Naive thymus-derived CD8-positive, alpha-beta T cell (primary cell): ENCODE results near the gene USHBP1. TPM values are rescaled to one million over a fixed set of nuclear protein-coding genes. Genes with fewer than 3 reads are reported as not detected.

ENCODE experiments used
- ATAC-seq, 2 donors: fragments of 150-1000 bp; cut with Tn5 transposase in 1 of 2; sonication (Bioruptor Pico), chemical (Tn5 transposase) in 1 of 2; 1 replicate in 1 of 2; 2 replicates in 1 of 2; pipeline ENCODE4 v1.10.0; 2021; ENCODE audit warnings: mild to moderate bottlenecking in 2 of 2, moderate library complexity in 2 of 2
- POLR2A ChIA-PET: fragments of 350-600 bp; sonication (Branson Sonifier 250); formaldehyde crosslinking; loops from one replicate; lab custom pipeline; 2021; ENCODE audit warnings: antibody characterized with exemption; lab: Charles Lee
- DNase-seq, 10 donors: peaks; one replicate each; pipeline versions ENCODE4 v3.0.0 to v3.0.0-alpha.2; 2020 to 2022
- H3K27ac Mint-ChIP-seq, 10 donors: one replicate each; pipeline ENCODE4 v1.8.0; 2020 to 2022; ENCODE audit warnings: mild to moderate bottlenecking in 10 of 10, mixed read lengths in 10 of 10, moderate library complexity in 4 of 10, inconsistent platforms in 1 of 10
- H3K27me3 Mint-ChIP-seq, 5 donors: one replicate each; pipeline ENCODE4 v1.8.0; 2021 to 2022; ENCODE audit warnings: mixed read lengths in 5 of 5
- H3K36me3 Mint-ChIP-seq, 3 donors: one replicate each; pipeline ENCODE4 v1.8.0; 2020 to 2022; ENCODE audit warnings: mixed read lengths in 3 of 3, mild to moderate bottlenecking in 2 of 3, inconsistent platforms in 1 of 3
- H3K4me1 Mint-ChIP-seq, 4 donors: one replicate each; pipeline ENCODE4 v1.8.0; 2021 to 2022; ENCODE audit warnings: mixed read lengths in 4 of 4
- H3K4me3 Mint-ChIP-seq, 10 donors: one replicate each; pipeline ENCODE4 v1.8.0; 2020 to 2022; ENCODE audit warnings: mild to moderate bottlenecking in 10 of 10, mixed read lengths in 10 of 10, moderate library complexity in 6 of 10, inconsistent platforms in 1 of 10
- H3K9me3 Mint-ChIP-seq, 9 donors: one replicate each; pipeline ENCODE4 v1.8.0; 2020 to 2022; ENCODE audit warnings: mixed read lengths in 9 of 9, mild to moderate bottlenecking in 3 of 9, inconsistent platforms in 1 of 9, moderate library complexity in 1 of 9
- polyA plus RNA-seq, 3 donors: library from polyadenylated mRNA; unstranded; fragments of 300-500 nt; fragmentation: Illumina TruSeq; gene quantifications; one replicate each; pipeline ENCODE4 v1.2.3, GENCODE V29; 2021
- total RNA-seq, 8 experiments: library from RNA in 2 of 8; stranded (reverse) in 2 of 8; gene quantifications; one replicate each; pipeline ENCODE4 v1.2.3 and lab custom pipeline; 2021 to 2026

The USHBP1 gene
- total and polyA plus RNA-seq, 5 experiments from 2014 or later: not detected

DNA sequence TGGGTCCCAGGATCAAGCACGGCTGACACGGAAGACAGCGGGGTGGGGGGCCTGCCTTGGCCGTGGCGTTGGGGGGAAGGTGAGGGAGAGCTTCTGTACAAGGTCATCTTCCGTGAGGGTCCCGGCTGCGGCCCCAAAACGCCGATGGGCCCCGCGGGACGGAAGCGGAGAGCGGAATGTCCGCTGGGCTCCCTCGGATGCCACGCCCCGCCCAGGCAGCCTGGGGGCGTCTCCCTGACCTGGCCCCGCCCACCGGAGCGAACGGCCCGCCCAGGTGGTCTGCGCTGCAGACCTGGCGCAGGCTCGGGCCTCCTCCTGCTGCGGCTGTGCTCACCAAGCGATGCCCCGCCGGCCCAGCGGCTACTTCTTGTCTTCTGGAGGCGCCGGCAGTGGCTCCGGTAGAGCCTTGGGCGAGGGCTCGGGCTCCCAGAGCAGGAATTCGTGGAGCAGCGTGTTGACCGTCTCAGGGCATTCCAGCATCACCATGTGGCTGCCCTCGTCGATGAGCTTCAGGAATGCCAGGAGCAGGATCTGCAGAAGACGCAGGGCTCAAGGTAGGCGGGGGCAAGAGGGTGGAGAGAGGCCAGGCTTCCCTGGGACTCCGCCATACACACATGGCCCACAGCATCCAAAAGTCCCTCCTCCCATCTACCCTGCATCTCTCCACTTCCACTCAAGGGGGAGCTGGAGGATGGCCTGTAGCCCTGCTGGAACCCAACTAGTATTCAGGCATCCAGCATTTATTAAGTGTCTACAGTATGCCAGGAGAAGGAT is 27.9 kb upstream of the USHBP1 start:
- ATAC-seq: peak; percentile 95 to 97

DNA sequence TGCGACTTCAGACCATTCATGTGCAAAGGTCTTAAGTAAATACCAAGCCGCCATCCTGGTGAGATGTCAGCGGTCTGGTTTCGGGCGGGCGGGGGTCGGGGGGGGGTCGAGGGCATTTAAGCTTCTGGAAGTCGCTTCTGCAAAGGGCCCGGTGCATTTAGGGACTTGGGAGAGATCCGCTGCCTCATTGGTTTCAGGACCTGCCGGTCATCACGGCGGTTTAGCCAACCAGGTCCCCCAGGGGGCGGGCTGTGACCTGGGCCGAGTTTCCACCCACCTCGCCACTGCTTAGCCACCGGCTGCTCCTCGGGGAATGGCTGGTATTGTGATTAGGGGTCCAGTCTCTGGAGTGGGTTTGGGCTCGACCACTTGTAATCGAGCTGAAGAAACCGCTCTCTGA is 24.9 kb upstream of the USHBP1 start:
- no peaks in the 10 kb centered on the region for H3K36me3 Mint-ChIP-seq
- no peaks in the 10 kb centered on the region for H3K9me3 Mint-ChIP-seq
- ATAC-seq (no peak), DNase-seq (peak in 3 of 10 donors; percentile 17 to 54 (median 31))
- H3K27ac Mint-ChIP-seq: no peak overlapping the region
- H3K4me1 Mint-ChIP-seq: peaks cover 0 to 9% (median 5%) of the 10 kb centered on the region in 4 donors
- H3K27me3 Mint-ChIP-seq: peaks cover 0 to 2% (median 1%) of the 10 kb centered on the region in 5 donors
- POLR2A ChIA-PET: interaction anchor here (0.6 to 0.7 kb wide), 2 partner anchors 31 to 223 kb away, joined by 3 read pairs; no protein-coding TSS in a partner anchor
- H3K4me3 Mint-ChIP-seq: no peak overlapping the region

More for the DNA sequence above, 27.9 kb upstream of the USHBP1 start:
- Mint-ChIP-seq H3K4me3 (peak overlapping the region; percentile 87 to 94 (median 90)), H3K4me1 (peaks cover 0 to 13% (median 6%) of the 10 kb centered on the region in 4 donors), H3K27ac (peak overlapping the region in 9 of 10 donors; percentile 16 to 94 (median 80)), H3K9me3 (no peaks in the 10 kb centered on the region), H3K27me3 (peaks cover 0 to 1% (median under 1%) of the 10 kb centered on the region in 5 donors), H3K36me3 (peaks cover 0 to 8% (median 0%) of the 10 kb centered on the region in 3 donors)
- POLR2A ChIA-PET: interaction anchor here (0.6 to 2.2 kb wide), 13 partner anchors 10 to 512 kb away, joined by 3 to 21 read pairs (median 5); partner anchors contain the start of genes ABHD8, ANKLE1, BABAM1 and BST2
- peak; percentile 69 to 86 (median 79) for DNase-seq

DNA sequence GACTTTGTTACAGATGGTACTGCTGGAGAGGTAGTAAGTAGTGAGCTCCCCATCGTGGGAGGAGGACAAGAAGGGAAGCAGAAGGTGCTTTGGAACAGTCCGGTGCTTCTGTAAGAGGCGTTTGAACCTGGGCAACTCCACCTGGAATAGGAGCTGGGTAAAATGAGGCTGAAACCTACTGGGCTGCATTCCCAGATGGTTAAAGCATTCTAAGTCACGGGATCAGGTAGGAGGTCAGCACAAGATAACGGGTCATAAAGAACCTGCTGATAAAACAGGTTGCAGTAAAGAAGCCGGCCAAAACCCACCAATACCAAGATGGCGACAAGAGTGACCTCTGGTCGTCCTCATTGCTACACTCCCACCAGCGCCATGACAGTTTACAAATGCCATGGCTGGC is 22.2 kb upstream of the USHBP1 start:
- H3K4me3 Mint-ChIP-seq: no peak overlapping the region
- H3K9me3 Mint-ChIP-seq: no peaks in the 10 kb centered on the region
- H3K4me1 Mint-ChIP-seq: peaks cover 2 to 8% (median 5%) of the 10 kb centered on the region in 4 donors
- no peak for ATAC-seq
- POLR2A ChIA-PET: no interaction called here
- H3K27ac Mint-ChIP-seq: peak overlapping the region in 1 of 10 donors; percentile 73
- no peak for DNase-seq
- H3K36me3 Mint-ChIP-seq: no peaks in the 10 kb centered on the region
- H3K27me3 Mint-ChIP-seq: peaks cover 0 to 2% (median 1%) of the 10 kb centered on the region in 5 donors

DNA sequence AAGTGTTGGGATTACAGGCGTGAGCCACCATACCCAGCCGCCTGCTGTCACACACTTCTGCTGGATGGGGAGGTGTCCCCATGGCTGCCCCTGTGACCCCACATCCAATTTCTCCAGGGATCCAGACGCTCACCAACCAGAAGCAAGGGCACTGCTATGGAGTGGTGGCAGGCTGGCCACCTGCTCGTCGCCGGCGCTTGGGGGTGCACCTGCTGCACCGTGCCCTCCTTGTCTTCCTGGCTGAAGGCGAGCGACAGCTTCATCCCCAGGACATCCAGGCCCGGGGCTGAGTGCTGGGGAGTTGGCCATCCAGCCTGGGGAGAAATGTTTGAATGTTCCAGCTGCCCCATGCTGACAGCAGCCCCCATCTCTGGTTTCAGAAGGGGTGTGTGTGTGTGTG is 21.7 kb upstream of the USHBP1 start:
- no peaks in the 10 kb centered on the region for H3K36me3 Mint-ChIP-seq
- no peak overlapping the region for H3K4me3 Mint-ChIP-seq

DNA sequence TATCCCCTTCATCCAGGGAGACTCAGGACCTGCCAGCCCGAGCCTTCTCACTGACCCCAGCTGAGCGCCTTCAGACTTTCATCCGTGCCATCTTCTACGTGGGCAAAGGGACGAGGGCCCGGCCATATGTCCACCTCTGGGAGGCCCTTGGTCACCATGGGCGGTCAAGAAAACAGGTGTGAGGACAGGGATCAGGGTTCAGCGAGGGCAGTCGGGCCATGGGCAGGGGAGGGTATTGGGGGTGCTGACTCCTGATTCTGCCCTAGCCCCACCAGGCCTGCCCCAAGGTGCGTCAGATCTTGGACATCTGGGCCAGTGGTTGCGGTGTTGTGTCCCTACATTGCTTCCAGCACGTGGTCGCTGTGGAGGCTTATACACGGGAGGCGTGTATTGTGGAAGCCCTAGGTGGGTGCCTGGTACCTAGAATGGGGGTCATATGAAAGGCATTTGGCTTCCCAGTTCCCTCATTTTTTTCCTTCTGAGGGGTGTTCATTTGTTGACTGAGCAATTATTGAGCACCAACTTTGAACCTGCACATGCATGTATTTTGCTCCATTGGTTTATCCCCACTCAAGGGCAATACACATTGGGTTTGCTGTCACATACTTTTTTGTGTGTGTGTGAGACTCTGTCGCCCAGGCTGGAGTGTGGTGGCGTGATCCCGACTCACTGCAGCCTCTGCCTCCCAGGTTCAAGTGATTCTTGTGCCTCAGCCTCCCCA is 21.0 kb upstream of the USHBP1 start:
- no peak for DNase-seq
- H3K27ac Mint-ChIP-seq: no peak overlapping the region
- no peaks in the 10 kb centered on the region for H3K36me3 Mint-ChIP-seq
- no peak for ATAC-seq
- H3K27me3 Mint-ChIP-seq: peaks cover 0 to 2% (median 1%) of the 10 kb centered on the region in 5 donors
- H3K9me3 Mint-ChIP-seq: no peaks in the 10 kb centered on the region
- peak overlapping the region in 1 of 10 donors; percentile 60 for H3K4me3 Mint-ChIP-seq
- POLR2A ChIA-PET: interaction anchor here (0.5 kb wide), 1 partner anchor 20 kb away, joined by 10 read pairs; no protein-coding TSS in a partner anchor
- H3K4me1 Mint-ChIP-seq: peaks cover 4 to 11% (median 6%) of the 10 kb centered on the region in 4 donors

More for the DNA sequence above, 21.7 kb upstream of the USHBP1 start:
- DNase-seq (no peak), ATAC-seq (no peak)
- Mint-ChIP-seq H3K27ac (no peak overlapping the region), H3K9me3 (no peaks in the 10 kb centered on the region), H3K4me1 (peaks cover 4 to 10% (median 6%) of the 10 kb centered on the region in 4 donors), H3K27me3 (peaks cover 0 to 2% (median 1%) of the 10 kb centered on the region in 5 donors)
- POLR2A ChIA-PET: no interaction called here

DNA sequence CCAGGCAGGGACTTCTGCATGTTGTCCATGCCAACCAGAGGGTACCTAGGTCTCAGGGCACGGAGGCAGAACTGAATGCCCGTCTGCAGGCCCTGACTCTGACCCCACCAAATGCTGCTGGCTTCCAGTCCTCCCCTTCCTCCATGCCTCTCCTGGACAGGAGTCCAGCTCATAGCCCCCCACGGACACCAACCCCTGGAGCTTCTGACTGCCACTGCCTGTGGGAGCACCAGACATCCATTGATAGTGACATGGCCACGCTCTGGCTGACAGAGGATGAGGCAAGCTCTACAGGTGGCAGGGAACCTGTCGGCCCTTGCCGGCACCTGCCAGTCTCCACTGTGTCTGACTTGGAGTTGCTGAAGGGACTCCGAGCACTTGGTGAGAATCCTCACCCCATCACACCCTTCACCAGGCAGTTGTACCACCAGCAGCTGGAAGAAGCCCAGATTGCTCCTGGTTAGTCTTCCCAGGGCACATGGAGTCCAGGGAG is 19.0 kb upstream of the USHBP1 start:
- DNase-seq (no peak), ATAC-seq (no peak)
- Mint-ChIP-seq H3K4me3 (peak overlapping the region in 7 of 10 donors; percentile 28 to 81 (median 59)), H3K4me1 (peaks cover 4 to 9% (median 6%) of the 10 kb centered on the region in 4 donors), H3K9me3 (no peaks in the 10 kb centered on the region), H3K36me3 (peaks cover 0 to 3% (median 0%) of the 10 kb centered on the region in 3 donors), H3K27me3 (peaks cover 0 to 2% (median 1%) of the 10 kb centered on the region in 5 donors), H3K27ac (peak overlapping the region in 2 of 10 donors; percentile 20 to 43)
- POLR2A ChIA-PET: interaction anchor here (0.6 kb wide), 1 partner anchor 79 kb away, joined by 4 read pairs; no protein-coding TSS in a partner anchor

DNA sequence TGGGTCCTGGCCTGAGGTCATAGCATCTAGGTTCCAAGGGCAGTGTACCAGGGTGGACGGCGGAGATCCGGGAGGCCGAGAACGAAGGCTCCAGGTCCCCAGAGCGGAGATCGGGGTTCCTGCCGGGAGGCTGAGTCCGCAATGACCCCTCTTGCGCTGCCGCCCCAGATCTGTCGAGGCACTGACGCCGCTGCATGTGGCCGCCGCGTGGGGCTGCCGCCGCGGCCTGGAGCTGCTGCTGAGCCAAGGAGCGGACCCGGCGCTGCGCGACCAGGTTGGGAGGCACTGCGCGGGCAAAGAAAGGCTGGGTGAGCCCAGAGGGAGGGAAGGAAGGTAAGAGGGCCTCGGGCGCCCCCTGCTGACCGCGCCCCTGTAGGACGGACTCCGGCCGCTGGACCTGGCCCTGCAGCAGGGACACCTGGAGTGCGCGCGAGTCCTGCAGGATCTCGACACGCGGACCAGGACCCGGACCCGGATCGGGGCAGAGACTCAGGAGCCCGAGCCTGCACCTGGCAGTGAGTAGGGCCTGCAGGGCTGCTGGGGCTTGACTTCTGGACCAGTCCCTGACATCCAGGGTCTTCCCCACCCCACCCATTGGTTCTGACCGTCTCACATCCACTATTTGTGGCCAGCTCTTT is 18.1 kb upstream of the USHBP1 start:
- ATAC-seq: peak; percentile 91 to 94
- no peak overlapping the region for H3K27ac Mint-ChIP-seq
- DNase-seq: peak; percentile 63 to 89 (median 78)
- POLR2A ChIA-PET: interaction anchor here (1.5 to 3.9 kb wide), 3 partner anchors 10 to 22 kb away, joined by 4 to 20 read pairs (median 5); partner anchors contain the start of gene BABAM1
- H3K36me3 Mint-ChIP-seq: peaks cover 0 to 7% (median under 1%) of the 10 kb centered on the region in 3 donors
- H3K4me3 Mint-ChIP-seq: peak overlapping the region; percentile 76 to 91 (median 83)
- peaks cover 4 to 9% (median 6%) of the 10 kb centered on the region in 4 donors for H3K4me1 Mint-ChIP-seq
- no peaks in the 10 kb centered on the region for H3K9me3 Mint-ChIP-seq
- H3K27me3 Mint-ChIP-seq: peaks cover 0 to 2% (median 0%) of the 10 kb centered on the region in 5 donors

DNA sequence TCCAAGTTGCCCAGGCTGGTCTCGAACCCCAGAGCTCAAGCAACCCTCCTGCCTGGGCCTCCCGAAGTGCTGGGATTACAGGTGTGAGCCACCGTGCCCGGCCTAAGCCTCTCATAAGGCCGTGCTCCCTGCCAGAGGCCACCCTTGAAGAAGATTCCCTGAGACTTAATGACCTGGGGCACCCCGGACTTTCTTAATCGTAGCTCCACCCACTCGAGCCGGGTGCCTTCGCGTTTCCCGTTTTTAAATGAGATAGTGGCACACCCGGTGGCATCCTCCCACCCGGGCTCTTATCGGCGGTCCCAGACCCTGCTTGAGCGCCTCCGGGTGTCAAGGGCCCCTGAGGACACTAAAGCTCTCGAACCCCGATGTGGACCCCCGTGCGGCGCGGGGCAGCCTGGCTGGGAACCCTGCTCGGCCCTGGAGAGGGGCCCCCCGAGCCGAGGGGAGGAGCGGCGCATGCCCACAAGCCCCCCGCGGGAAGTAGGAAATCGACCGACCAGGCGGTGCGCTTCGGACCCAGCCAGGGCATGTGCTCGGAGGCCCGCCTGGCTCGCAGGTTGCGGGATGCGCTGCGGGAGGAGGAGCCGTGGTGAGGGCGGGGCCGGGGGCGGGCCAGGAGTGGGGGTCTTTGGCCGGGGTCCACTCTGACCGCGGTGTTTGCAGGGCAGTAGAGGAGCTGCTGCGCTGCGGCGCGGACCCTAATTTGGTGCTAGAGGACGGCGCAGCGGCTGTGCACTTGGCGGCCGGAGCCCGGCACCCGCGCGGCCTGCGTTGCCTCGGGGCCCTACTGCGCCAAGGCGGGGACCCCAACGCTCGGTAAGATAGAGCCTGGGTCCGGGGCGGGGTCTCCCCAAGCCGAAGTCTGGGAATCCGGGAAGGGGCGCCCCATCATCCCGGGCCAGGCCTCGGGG is 17.1 kb upstream of the USHBP1 start, which contains the start of gene ANKLE1:
Gene ANKLE1, plus strand, starts transcription at position 511 of the 914 bp plus-strand sequence. Its CDS starts 20 bp downstream, at position 531.
- POLR2A ChIA-PET: interaction anchor here (0.6 to 3.9 kb wide), 11 partner anchors 11 to 173 kb away, joined by 3 to 20 read pairs (median 4); partner anchors contain the start of genes BABAM1, OCEL1 and USHBP1
- Mint-ChIP-seq H3K27me3 (no peaks in the 10 kb centered on the region), H3K9me3 (no peaks in the 10 kb centered on the region), H3K36me3 (peaks cover 0 to 16% (median 3%) of the 10 kb centered on the region in 3 donors), H3K4me1 (peaks cover 5 to 10% (median 6%) of the 10 kb centered on the region in 4 donors), H3K4me3 (peak within 1 kb of the TSS; percentile 76 to 91 (median 83)), H3K27ac (peak within 1 kb of the TSS in 3 of 10 donors; percentile 14 to 56 (median 33))
- DNase-seq (peak in 4 of 10 donors; percentile 22 to 41 (median 32)), ATAC-seq (peak; percentile 36 to 50)

DNA sequence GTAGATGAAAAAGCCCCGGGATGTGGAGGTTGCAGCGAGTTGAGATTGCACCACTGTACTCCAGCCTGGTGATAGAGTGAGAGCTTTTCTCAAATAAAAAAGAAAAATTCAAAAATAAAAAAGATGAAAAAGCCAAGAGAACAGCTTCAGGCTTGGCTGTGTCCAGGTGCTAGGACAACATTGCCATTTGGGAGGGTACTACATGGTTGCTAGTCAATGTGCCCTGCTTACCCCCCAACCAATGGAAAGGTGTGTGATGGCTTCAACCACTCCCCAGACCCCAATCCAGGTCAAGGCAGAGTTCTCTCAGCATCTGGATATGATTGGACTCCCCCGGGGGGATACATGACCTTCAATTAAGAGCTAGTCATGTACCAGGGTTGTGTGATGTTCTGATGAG is 14.9 kb upstream of the USHBP1 start:
- H3K4me1 Mint-ChIP-seq: peaks cover 5 to 13% (median 6%) of the 10 kb centered on the region in 4 donors
- DNase-seq (no peak), ATAC-seq (no peak)
- no peak overlapping the region for H3K27ac Mint-ChIP-seq
- peak overlapping the region in 2 of 10 donors; percentile 10 to 13 for H3K4me3 Mint-ChIP-seq
- peaks cover 0 to 34% (median 10%) of the 10 kb centered on the region in 3 donors for H3K36me3 Mint-ChIP-seq
- no peaks in the 10 kb centered on the region for H3K9me3 Mint-ChIP-seq
- POLR2A ChIA-PET: interaction anchor here (1.3 to 3.9 kb wide), 2 partner anchors 12 to 13 kb away, joined by 6 to 20 read pairs; partner anchors contain the start of gene BABAM1
- no peaks in the 10 kb centered on the region for H3K27me3 Mint-ChIP-seq

DNA sequence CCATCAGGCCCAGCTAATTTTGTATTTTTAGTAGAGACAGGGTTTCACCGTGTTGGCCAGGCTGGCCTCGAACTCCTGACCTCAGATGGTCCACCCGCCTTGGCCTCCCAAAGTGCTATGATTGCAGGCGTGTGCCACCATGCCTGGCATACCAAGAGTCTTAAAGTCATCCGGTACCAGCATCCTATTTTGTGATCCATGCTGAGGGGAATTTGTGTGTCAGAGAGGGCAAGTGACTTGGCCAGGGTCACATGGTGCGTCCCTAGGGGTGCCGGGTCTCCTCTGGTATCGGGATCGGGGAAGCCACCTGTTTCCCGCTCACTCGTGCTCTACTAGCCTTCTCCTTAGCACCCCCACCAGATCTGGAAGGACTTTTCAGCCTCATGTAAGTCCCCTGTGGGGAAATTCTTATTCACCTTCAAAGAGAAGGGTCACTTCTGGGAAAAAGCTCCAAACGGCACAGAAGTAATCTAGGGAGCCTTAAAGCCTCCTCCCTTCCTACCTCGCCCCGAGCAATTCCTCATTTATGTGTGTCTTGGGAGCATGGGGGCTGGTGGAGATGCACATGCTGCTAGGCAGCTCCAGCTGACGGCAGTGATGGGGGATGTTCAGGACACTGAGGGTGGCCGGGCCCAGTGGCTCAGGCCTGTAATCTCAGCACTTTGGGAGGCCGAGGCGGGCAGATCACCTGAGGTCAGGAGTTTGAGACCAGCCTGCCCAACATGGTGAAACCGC is 11.1 kb upstream of the USHBP1 start:
- Mint-ChIP-seq H3K27ac (no peak overlapping the region), H3K36me3 (peaks cover 0 to 64% (median 21%) of the 10 kb centered on the region in 3 donors), H3K27me3 (no peaks in the 10 kb centered on the region), H3K4me3 (no peak overlapping the region), H3K4me1 (peaks cover 0 to 7% (median 1%) of the 10 kb centered on the region in 4 donors), H3K9me3 (no peaks in the 10 kb centered on the region)
- ATAC-seq (no peak), DNase-seq (no peak)
- POLR2A ChIA-PET: no interaction called here
